Muscle layer of duodenum (tissue), 2 donors: ENCODE data around the gene TBC1D25.
"Not testable (repeated sequence)": the region's sequence is repeated elsewhere in the genome, so short reads cannot be mapped to it uniquely, and the experiment has no call there.

ENCODE experiments used
- H3K27ac ChIP-seq: one replicate; pipeline ENCODE4 v1.7.0; 2013; ENCODE audit warnings: mild to moderate bottlenecking, low read length
- H3K27me3 ChIP-seq: one replicate; pipeline ENCODE4 v1.7.0; 2013; ENCODE audit warnings: low read depth, mild to moderate bottlenecking, control low read depth, low read length
- H3K36me3 ChIP-seq, 2 donors: one replicate each; pipeline ENCODE4 v1.7.0; 2013; ENCODE audit warnings: low read length in 2 of 2, control low read depth in 1 of 2, mild to moderate bottlenecking in 1 of 2; ENCODE audit not compliant: insufficient read depth in 2 of 2, control insufficient read depth in 1 of 2
- H3K4me1 ChIP-seq, 2 donors: one replicate each; pipeline ENCODE4 v1.7.0; 2013; ENCODE audit warnings: low read length in 2 of 2, mild to moderate bottlenecking in 2 of 2, control low read depth in 1 of 2, moderate library complexity in 1 of 2; ENCODE audit not compliant: insufficient read depth in 2 of 2, control insufficient read depth in 1 of 2
- H3K4me3 ChIP-seq, 2 donors: one replicate each; pipeline ENCODE4 v1.7.0; 2013; ENCODE audit warnings: low read length in 2 of 2, low read depth in 1 of 2, mild to moderate bottlenecking in 1 of 2
- H3K9me3 ChIP-seq, 2 donors: one replicate each; pipeline ENCODE4 v1.7.0; 2013; ENCODE audit warnings: low read length in 2 of 2, control low read depth in 1 of 2, mild to moderate bottlenecking in 1 of 2; ENCODE audit not compliant: control insufficient read depth in 1 of 2
- donor health status: healthy.

TBC1D25 gene

DNA sequence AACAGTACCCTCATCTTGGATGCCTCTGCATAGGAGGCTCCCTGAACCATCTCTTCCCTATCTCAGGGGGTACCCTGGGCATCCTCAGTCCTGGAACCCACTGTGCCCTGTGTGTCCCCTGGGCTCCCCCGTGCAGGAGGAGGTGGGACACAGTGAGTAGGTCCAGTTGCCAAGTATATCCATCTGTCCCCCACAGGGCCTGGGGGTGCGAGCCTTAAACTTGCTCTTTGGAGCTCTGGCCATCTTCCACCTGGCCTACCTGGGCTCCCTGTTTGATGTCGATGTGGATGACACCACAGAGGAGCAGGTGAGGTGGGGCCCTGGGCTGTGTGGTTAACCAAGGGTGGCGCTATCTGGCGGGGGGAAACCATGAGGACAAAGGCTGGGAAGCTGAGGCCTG, 22.5 kb upstream of the TBC1D25 start:
- H3K27ac ChIP-seq = no peak overlapping the region
- H3K9me3 ChIP-seq = no peaks in the 10 kb centered on the region
- no peaks in the 10 kb centered on the region for H3K4me1 ChIP-seq
- peaks cover 0 to 14% of the 10 kb centered on the region in 2 donors for H3K36me3 ChIP-seq
- H3K4me3 ChIP-seq = no peak overlapping the region
- no peaks in the 10 kb centered on the region for H3K27me3 ChIP-seq

GRCh38 chrX:48519481-48519880, 20.0 kb upstream of the TBC1D25 start:
- not testable (repeated sequence) for H3K36me3 ChIP-seq, H3K4me1 ChIP-seq, H3K27me3 ChIP-seq, H3K4me3 ChIP-seq, H3K9me3 ChIP-seq, H3K27ac ChIP-seq

GRCh38 chrX:48520455-48520854, 19.1 kb upstream of the TBC1D25 start:
- Histone ChIP-seq H3K27ac (no peak overlapping the region), H3K27me3 (no peaks in the 10 kb centered on the region), H3K4me3 (no peak overlapping the region), H3K36me3 (peaks cover 0 to 7% of the 10 kb centered on the region in 2 donors), H3K4me1 (no peaks in the 10 kb centered on the region), H3K9me3 (no peaks in the 10 kb centered on the region)

DNA sequence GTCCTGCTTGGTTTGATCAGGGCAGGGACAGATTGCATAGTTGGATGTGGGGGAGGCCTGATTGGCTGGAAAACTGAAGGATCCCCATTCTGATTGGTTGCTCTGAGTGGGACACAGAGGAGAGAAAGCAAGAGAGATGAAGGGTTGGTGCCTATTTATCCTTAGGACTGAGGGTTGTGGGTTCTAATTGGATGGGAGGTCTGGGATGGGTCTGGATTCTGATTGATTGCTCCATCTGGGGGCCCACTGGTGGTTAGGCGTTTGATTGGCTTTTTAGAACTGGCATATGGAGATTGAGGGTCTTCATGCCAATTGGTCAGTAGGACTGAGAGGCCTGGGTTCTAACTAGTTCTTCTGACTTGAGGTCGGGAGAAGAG, 18.6 kb upstream of the TBC1D25 start:
- no peaks in the 10 kb centered on the region for H3K9me3 ChIP-seq
- H3K27me3 ChIP-seq = no peaks in the 10 kb centered on the region
- peak overlapping the region; percentile 71 to 76 for H3K4me3 ChIP-seq
- peaks cover 0 to 5% of the 10 kb centered on the region in 2 donors for H3K36me3 ChIP-seq
- H3K27ac ChIP-seq = peak overlapping the region; percentile 45
- no peaks in the 10 kb centered on the region for H3K4me1 ChIP-seq

DNA sequence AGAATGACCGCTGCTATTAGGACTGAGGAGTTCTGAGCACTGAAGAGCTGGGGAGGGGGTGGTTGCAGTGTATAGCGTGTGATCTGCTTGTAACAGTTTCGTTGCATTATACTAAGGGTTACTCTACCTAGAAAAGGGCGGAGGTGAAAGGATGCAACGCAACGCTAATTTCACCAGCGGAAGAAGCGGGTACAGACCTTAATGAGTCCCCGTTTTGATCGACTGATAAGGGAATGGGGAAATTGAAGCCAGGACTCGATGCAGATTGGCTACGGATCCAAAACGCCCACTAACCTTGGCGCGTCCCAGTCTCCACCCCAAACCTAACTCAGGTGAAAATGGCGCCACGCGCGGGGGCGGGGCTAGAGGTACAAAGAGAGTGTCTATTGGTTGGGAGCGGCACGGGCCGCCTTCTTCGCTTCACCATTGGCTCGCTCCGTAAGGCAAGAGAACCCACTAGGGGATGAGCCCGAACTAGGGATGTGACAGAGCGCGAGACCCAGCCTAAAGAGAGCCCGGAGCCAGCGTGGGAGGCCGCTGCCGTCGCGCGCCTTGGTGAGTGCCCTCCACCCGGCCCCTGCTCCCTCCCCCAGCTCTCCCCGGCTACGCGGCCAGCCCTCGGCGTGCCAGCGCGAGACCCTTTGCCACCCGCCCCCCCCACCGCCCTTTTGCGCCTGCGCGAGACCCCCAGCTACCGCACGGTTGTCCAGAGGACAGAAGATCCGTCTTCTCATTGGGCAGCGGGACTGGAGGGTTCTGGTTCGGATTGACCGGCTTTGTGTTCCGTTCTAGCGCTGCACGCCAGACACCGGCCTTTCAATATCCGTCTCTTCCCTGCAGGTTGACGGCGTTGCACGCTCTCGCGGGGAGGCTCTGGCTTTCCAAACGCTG, 17.9 kb upstream of the TBC1D25 start, which contains the start of gene EBP:
Gene EBP (plus strand): TSS at position 456 of the 891 bp plus-strand sequence. CDS start 1,964 bp downstream, outside the sequence.
- no peaks in the 10 kb centered on the region for H3K4me1 ChIP-seq

GRCh38 chrX:48522291-48522690, 17.2 kb upstream of the TBC1D25 start:
- H3K9me3 ChIP-seq = no peaks in the 10 kb centered on the region
- peaks cover 4 to 9% of the 10 kb centered on the region in 2 donors for H3K36me3 ChIP-seq
- no peaks in the 10 kb centered on the region for H3K4me1 ChIP-seq
- no peaks in the 10 kb centered on the region for H3K27me3 ChIP-seq
- H3K27ac ChIP-seq = peak overlapping the region; percentile 51
- H3K4me3 ChIP-seq = peak overlapping the region; percentile 71 to 76

More for the DNA sequence above, 17.9 kb upstream of the TBC1D25 start, which contains the start of gene EBP:
- peaks cover 0 to 2% of the 10 kb centered on the region in 2 donors for H3K36me3 ChIP-seq
- peak within 1 kb of the TSS; percentile 71 to 76 for H3K4me3 ChIP-seq
- no peaks in the 10 kb centered on the region for H3K27me3 ChIP-seq
- peak within 1 kb of the TSS; percentile 51 for H3K27ac ChIP-seq
- no peaks in the 10 kb centered on the region for H3K9me3 ChIP-seq

DNA sequence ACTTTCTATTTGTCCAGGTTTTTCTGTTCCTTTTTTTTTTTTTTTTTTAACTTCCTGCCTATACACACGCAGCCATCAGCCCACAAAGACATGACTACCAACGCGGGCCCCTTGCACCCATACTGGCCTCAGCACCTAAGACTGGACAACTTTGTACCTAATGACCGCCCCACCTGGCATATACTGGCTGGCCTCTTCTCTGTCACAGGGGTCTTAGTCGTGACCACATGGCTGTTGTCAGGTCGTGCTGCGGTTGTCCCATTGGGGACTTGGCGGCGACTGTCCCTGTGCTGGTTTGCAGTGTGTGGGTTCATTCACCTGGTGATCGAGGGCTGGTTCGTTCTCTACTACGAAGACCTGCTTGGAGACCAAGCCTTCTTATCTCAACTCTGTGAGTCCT, 15.8 kb upstream of the TBC1D25 start:
- Histone ChIP-seq H3K4me3 (no peak overlapping the region), H3K27ac (no peak overlapping the region), H3K36me3 (peaks cover 5 to 10% of the 10 kb centered on the region in 2 donors), H3K9me3 (no peaks in the 10 kb centered on the region), H3K27me3 (no peaks in the 10 kb centered on the region), H3K4me1 (no peaks in the 10 kb centered on the region)

- H3K4me3 ChIP-seq = not testable (repeated sequence)
These were observed 13.7 kb upstream of the TBC1D25 start for GRCh38 chrX:48525853-48526252.

GRCh38 chrX:48530736-48531135, 8.8 kb upstream of the TBC1D25 start:
- H3K27me3 ChIP-seq = no peaks in the 10 kb centered on the region
- H3K36me3 ChIP-seq = peaks cover 5 to 10% of the 10 kb centered on the region in 2 donors
- no peaks in the 10 kb centered on the region for H3K9me3 ChIP-seq
- no peaks in the 10 kb centered on the region for H3K4me1 ChIP-seq
- H3K4me3 ChIP-seq = no peak overlapping the region
- H3K27ac ChIP-seq = no peak overlapping the region

More at GRCh38 chrX:48525853-48526252, 13.7 kb upstream of the TBC1D25 start:
- not testable (repeated sequence) for H3K9me3 ChIP-seq, H3K4me1 ChIP-seq, H3K27me3 ChIP-seq, H3K27ac ChIP-seq
- H3K36me3 ChIP-seq = peaks cover 5 to 10% of the 10 kb centered on the region in 2 donors

GRCh38 chrX:48531358-48531959, 8.1 kb upstream of the TBC1D25 start:
- Histone ChIP-seq H3K4me3 (no peak overlapping the region), H3K27ac (no peak overlapping the region), H3K4me1 (no peaks in the 10 kb centered on the region), H3K27me3 (no peaks in the 10 kb centered on the region), H3K9me3 (no peaks in the 10 kb centered on the region), H3K36me3 (peaks cover 5 to 10% of the 10 kb centered on the region in 2 donors)

- no peaks in the 10 kb centered on the region for H3K9me3 ChIP-seq
- no peaks in the 10 kb centered on the region for H3K4me1 ChIP-seq
- no peak overlapping the region for H3K4me3 ChIP-seq
- H3K27ac ChIP-seq = no peak overlapping the region
- H3K36me3 ChIP-seq = peaks cover 2% of the 10 kb centered on the region in 2 donors
- H3K27me3 ChIP-seq = no peaks in the 10 kb centered on the region
These were observed 7.4 kb upstream of the TBC1D25 start for GRCh38 chrX:48532161-48532560.
